ENCODE measurements around the gene THADA.

GRCh38 chr2:43391201-43391877 lies 204.5 kb downstream of the THADA start:
- no peak for TF ChIP-seq CTCF (IDR thresholded peaks at IDR 0.05; ENCODE audit: low read depth, low read length)
- TF ChIP-seq EZH2phosphoT487 (IDR thresholded peaks at IDR 0.05; ENCODE audit: low read depth): no peak
